Natural killer cell treated with Interleukin-12 subunit alpha and Interleukin-12 subunit beta and Interleukin-15 and Interleukin-18, amount 100 ng/mL, for 72 hours (primary cell): ENCODE data around the gene PLEKHM3. TPM values are rescaled to one million over a fixed set of nuclear protein-coding genes. Genes with fewer than 3 reads are reported as not detected.

Experiments used
- ATAC-seq, 2 donors: fragments of 150-1000 bp; cut with Tn5 transposase in 1 of 2; sonication (Bioruptor Pico), chemical (Tn5 transposase) in 1 of 2; 2 replicates each; pipeline ENCODE4 v1.10.0; 2021
- DNase-seq: peaks from one replicate; pipeline ENCODE4 v3.0.0; 2022; ENCODE audit warnings: low spot score
- H3K27ac Mint-ChIP-seq, 2 donors: 1 replicate in 1 of 2; 2 replicates in 1 of 2; pipeline ENCODE4 v1.8.0; 2022; ENCODE audit warnings: mixed read lengths in 2 of 2, mild to moderate bottlenecking in 1 of 2, moderate library complexity in 1 of 2
- H3K27me3 Mint-ChIP-seq, 2 donors: 1 replicate in 1 of 2; 2 replicates in 1 of 2; pipeline ENCODE4 v1.8.0; 2022; ENCODE audit warnings: mixed read lengths in 2 of 2
- H3K36me3 Mint-ChIP-seq: one replicate; pipeline ENCODE4 v1.8.0; 2022; ENCODE audit warnings: mixed read lengths
- H3K4me1 Mint-ChIP-seq, 2 donors: 1 replicate in 1 of 2; 2 replicates in 1 of 2; pipeline ENCODE4 v1.8.0; 2022; ENCODE audit warnings: low read depth in 2 of 2, mixed read lengths in 2 of 2, mild to moderate bottlenecking in 1 of 2
- H3K4me3 Mint-ChIP-seq: one replicate; pipeline ENCODE4 v1.8.0; 2022; ENCODE audit warnings: mixed read lengths
- H3K9me3 Mint-ChIP-seq: 2 replicates; pipeline ENCODE4 v1.8.0; 2022; ENCODE audit warnings: mixed read lengths
- total RNA-seq, 2 donors: library from RNA; stranded (reverse); gene quantifications; one replicate each; pipeline ENCODE4 v1.2.3, GENCODE V29; 2022

PLEKHM3 gene
- total RNA-seq, 2 donors from 2014 or later, result 8.1 to 10.3 TPM

GRCh38 chr2:208046686-208047085, 21.4 kb upstream of the PLEKHM3 start:
- H3K9me3 Mint-ChIP-seq, result no peaks in the 10 kb centered on the region
- H3K4me1 Mint-ChIP-seq, result no peaks in the 10 kb centered on the region
- no peak for DNase-seq
- peaks cover 17 to 28% of the 10 kb centered on the region in 2 donors for H3K27me3 Mint-ChIP-seq
- H3K27ac Mint-ChIP-seq, result no peak overlapping the region
- H3K36me3 Mint-ChIP-seq, result no peaks in the 10 kb centered on the region
- no peak overlapping the region for H3K4me3 Mint-ChIP-seq
- ATAC-seq, result no peak

- Mint-ChIP-seq H3K9me3 (no peaks in the 10 kb centered on the region), H3K27me3 (peaks cover 14 to 21% of the 10 kb centered on the region in 2 donors), H3K36me3 (no peaks in the 10 kb centered on the region), H3K4me1 (peaks cover 0 to 2% of the 10 kb centered on the region in 2 donors), H3K27ac (no peak overlapping the region), H3K4me3 (no peak overlapping the region)
- ATAC-seq (no peak), DNase-seq (no peak)
These were observed 17.1 kb upstream of the PLEKHM3 start for GRCh38 chr2:208042450-208042849.

- Mint-ChIP-seq H3K4me1 (peaks cover 0 to 2% of the 10 kb centered on the region in 2 donors), H3K27me3 (peaks cover 14 to 21% of the 10 kb centered on the region in 2 donors), H3K9me3 (no peaks in the 10 kb centered on the region), H3K4me3 (no peak overlapping the region), H3K36me3 (no peaks in the 10 kb centered on the region), H3K27ac (no peak overlapping the region)
- ATAC-seq (no peak), DNase-seq (no peak)
These were observed 16.7 kb upstream of the PLEKHM3 start for GRCh38 chr2:208042041-208042440.

GRCh38 chr2:208040199-208041171, 15.2 kb upstream of the PLEKHM3 start:
- H3K27ac Mint-ChIP-seq, result no peak overlapping the region

GRCh38 chr2:208039376-208040110, 14.2 kb upstream of the PLEKHM3 start:
- peaks cover 10 to 13% of the 10 kb centered on the region in 2 donors for H3K27me3 Mint-ChIP-seq
- no peak overlapping the region for H3K27ac Mint-ChIP-seq
- ATAC-seq (no peak), DNase-seq (no peak)
- H3K36me3 Mint-ChIP-seq, result no peaks in the 10 kb centered on the region
- peaks cover 0 to 2% of the 10 kb centered on the region in 2 donors for H3K4me1 Mint-ChIP-seq
- H3K4me3 Mint-ChIP-seq, result no peak overlapping the region
- no peaks in the 10 kb centered on the region for H3K9me3 Mint-ChIP-seq

More at GRCh38 chr2:208040199-208041171, 15.2 kb upstream of the PLEKHM3 start:
- Mint-ChIP-seq H3K27me3 (peaks cover 10 to 13% of the 10 kb centered on the region in 2 donors), H3K4me1 (peaks cover 0 to 2% of the 10 kb centered on the region in 2 donors), H3K9me3 (no peaks in the 10 kb centered on the region), H3K36me3 (no peaks in the 10 kb centered on the region), H3K4me3 (no peak overlapping the region)
- peak; percentile 70 for DNase-seq
- peak; percentile 68 to 71 for ATAC-seq

GRCh38 chr2:208037564-208038487, 12.5 kb upstream of the PLEKHM3 start:
- H3K4me1 Mint-ChIP-seq, result peaks cover 0 to 2% of the 10 kb centered on the region in 2 donors
- ATAC-seq, result no peak
- H3K36me3 Mint-ChIP-seq, result no peaks in the 10 kb centered on the region

GRCh38 chr2:208036357-208036756, 11.0 kb upstream of the PLEKHM3 start:
- Mint-ChIP-seq H3K27me3 (peaks cover 7% of the 10 kb centered on the region in 2 donors), H3K4me1 (peaks cover 0 to 2% of the 10 kb centered on the region in 2 donors), H3K27ac (no peak overlapping the region), H3K9me3 (no peaks in the 10 kb centered on the region), H3K4me3 (no peak overlapping the region), H3K36me3 (no peaks in the 10 kb centered on the region)
- DNase-seq, result no peak
- ATAC-seq, result no peak

More at GRCh38 chr2:208037564-208038487, 12.5 kb upstream of the PLEKHM3 start:
- Mint-ChIP-seq H3K9me3 (no peaks in the 10 kb centered on the region), H3K4me3 (no peak overlapping the region), H3K27me3 (peaks cover 8% of the 10 kb centered on the region in 2 donors), H3K27ac (peak overlapping the region in 1 of 2 donors; percentile 10)
- DNase-seq, result no peak

GRCh38 chr2:208034503-208035140, 9.3 kb upstream of the PLEKHM3 start:
- Mint-ChIP-seq H3K36me3 (no peaks in the 10 kb centered on the region), H3K9me3 (no peaks in the 10 kb centered on the region), H3K27ac (no peak overlapping the region), H3K4me1 (no peaks in the 10 kb centered on the region), H3K27me3 (peaks cover 0 to 4% of the 10 kb centered on the region in 2 donors), H3K4me3 (no peak overlapping the region)
- ATAC-seq, result no peak
- no peak for DNase-seq

GRCh38 chr2:208033701-208034502, 8.6 kb upstream of the PLEKHM3 start:
- no peak for DNase-seq
- ATAC-seq, result no peak
- no peak overlapping the region for H3K4me3 Mint-ChIP-seq
- H3K9me3 Mint-ChIP-seq, result no peaks in the 10 kb centered on the region
- H3K4me1 Mint-ChIP-seq, result no peaks in the 10 kb centered on the region
- no peak overlapping the region for H3K27ac Mint-ChIP-seq
- no peaks in the 10 kb centered on the region for H3K36me3 Mint-ChIP-seq
- H3K27me3 Mint-ChIP-seq, result peaks cover 0 to 4% of the 10 kb centered on the region in 2 donors

- H3K4me1 Mint-ChIP-seq, result no peaks in the 10 kb centered on the region
These were observed 6.3 kb upstream of the PLEKHM3 start for GRCh38 chr2:208031608-208032019.

GRCh38 chr2:208025814-208026184, 472 bp upstream of the PLEKHM3 start:
- Mint-ChIP-seq H3K4me1 (peaks cover 10 to 15% of the 10 kb centered on the region in 2 donors), H3K27me3 (no peaks in the 10 kb centered on the region), H3K9me3 (no peaks in the 10 kb centered on the region), H3K27ac (peak overlapping the region; percentile 76 to 80), H3K36me3 (no peaks in the 10 kb centered on the region), H3K4me3 (peak overlapping the region; percentile 93)
- no peak for DNase-seq
- ATAC-seq, result peak; percentile 12 to 41

More at GRCh38 chr2:208031608-208032019, 6.3 kb upstream of the PLEKHM3 start:
- ATAC-seq, result no peak
- H3K9me3 Mint-ChIP-seq, result no peaks in the 10 kb centered on the region
- H3K27ac Mint-ChIP-seq, result no peak overlapping the region
- no peaks in the 10 kb centered on the region for H3K36me3 Mint-ChIP-seq
- H3K4me3 Mint-ChIP-seq, result no peak overlapping the region
- no peak for DNase-seq
- peaks cover 0 to 4% of the 10 kb centered on the region in 2 donors for H3K27me3 Mint-ChIP-seq

GRCh38 chr2:208024091-208024490, 1.2 kb downstream of the PLEKHM3 start:
- Mint-ChIP-seq H3K9me3 (no peaks in the 10 kb centered on the region), H3K4me1 (peaks cover 13 to 15% of the 10 kb centered on the region in 2 donors), H3K27ac (no peak overlapping the region), H3K27me3 (no peaks in the 10 kb centered on the region), H3K36me3 (no peaks in the 10 kb centered on the region), H3K4me3 (no peak overlapping the region)
- DNase-seq, result no peak
- ATAC-seq, result no peak
